GM06990 (cell line): Measurements from ENCODE around the gene SIX2.

ENCODE experiments used
- DNase-seq: peaks from one replicate; pipeline ENCODE4 v3.0.0-alpha.2; 2011; ENCODE audit not compliant: insufficient read length; ENCODE audit errors: extremely low read depth
- H3K27me3 ChIP-seq: replicated peaks from 2 replicates; pipeline ENCODE4 v1.6.0; 2011; ENCODE audit warnings: low read length; ENCODE audit not compliant: control insufficient read depth, insufficient read depth
- H3K36me3 ChIP-seq: 2 replicates; pipeline ENCODE4 v1.5.1; 2011; ENCODE audit warnings: low read length; ENCODE audit not compliant: control insufficient read depth, insufficient read depth
- H3K4me3 ChIP-seq: replicated peaks from 2 replicates; pipeline ENCODE4 v1.5.1; 2011; ENCODE audit warnings: low read depth, mild to moderate bottlenecking, control low read depth, low read length
- TF ChIP-seq, protein P1 (sequence below): IDR thresholded peaks from 2 replicates; pipeline ENCODE4 v1.5.1; 2011; ENCODE audit warnings: low read length, control low read depth, mild to moderate bottlenecking, inconsistent platforms; ENCODE audit not compliant: insufficient read depth, poor library complexity, severe bottlenecking

The SIX2 gene

GRCh38 chr2:45047301-45047700, 38.0 kb upstream of the SIX2 start:
- H3K36me3 ChIP-seq: no peaks in the 10 kb centered on the region
- H3K4me3 ChIP-seq: no peak overlapping the region
- no peaks in the 10 kb centered on the region; the same call in 1 of the 2 replicates for H3K27me3 ChIP-seq
- TF ChIP-seq, protein P1, sequence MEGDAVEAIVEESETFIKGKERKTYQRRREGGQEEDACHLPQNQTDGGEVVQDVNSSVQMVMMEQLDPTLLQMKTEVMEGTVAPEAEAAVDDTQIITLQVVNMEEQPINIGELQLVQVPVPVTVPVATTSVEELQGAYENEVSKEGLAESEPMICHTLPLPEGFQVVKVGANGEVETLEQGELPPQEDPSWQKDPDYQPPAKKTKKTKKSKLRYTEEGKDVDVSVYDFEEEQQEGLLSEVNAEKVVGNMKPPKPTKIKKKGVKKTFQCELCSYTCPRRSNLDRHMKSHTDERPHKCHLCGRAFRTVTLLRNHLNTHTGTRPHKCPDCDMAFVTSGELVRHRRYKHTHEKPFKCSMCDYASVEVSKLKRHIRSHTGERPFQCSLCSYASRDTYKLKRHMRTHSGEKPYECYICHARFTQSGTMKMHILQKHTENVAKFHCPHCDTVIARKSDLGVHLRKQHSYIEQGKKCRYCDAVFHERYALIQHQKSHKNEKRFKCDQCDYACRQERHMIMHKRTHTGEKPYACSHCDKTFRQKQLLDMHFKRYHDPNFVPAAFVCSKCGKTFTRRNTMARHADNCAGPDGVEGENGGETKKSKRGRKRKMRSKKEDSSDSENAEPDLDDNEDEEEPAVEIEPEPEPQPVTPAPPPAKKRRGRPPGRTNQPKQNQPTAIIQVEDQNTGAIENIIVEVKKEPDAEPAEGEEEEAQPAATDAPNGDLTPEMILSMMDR: no peak
- DNase-seq: no peak

GRCh38 chr2:45046786-45047185, 37.5 kb upstream of the SIX2 start:
- Histone ChIP-seq H3K4me3 (no peak overlapping the region), H3K36me3 (no peaks in the 10 kb centered on the region), H3K27me3 (no peaks in the 10 kb centered on the region; the same call in 1 of the 2 replicates)
- no peak for DNase-seq
- TF ChIP-seq, protein P1: no peak

DNA sequence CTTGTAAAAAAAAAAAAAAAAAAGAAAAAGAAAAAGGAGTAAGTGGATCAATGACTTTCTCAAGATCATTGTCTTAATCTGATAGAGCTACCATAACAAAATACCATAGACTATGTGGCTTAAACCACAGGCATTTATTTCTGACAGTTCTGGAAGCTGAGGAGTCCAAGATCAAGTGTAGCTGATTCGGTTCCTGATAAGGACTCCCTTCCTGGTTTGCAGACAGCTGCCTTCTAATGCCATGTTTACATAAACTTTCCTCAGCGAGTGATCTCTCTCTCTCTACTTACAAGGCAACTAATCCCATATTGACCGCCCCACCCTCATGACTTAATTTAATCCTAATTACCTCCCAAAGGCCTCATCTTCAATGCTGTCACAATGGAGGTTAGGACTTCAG, 36.5 kb upstream of the SIX2 start:
- Histone ChIP-seq H3K4me3 (no peak overlapping the region), H3K27me3 (no peaks in the 10 kb centered on the region; the same call in 1 of the 2 replicates), H3K36me3 (no peaks in the 10 kb centered on the region)
- no peak for DNase-seq
- TF ChIP-seq, protein P1: no peak

DNA sequence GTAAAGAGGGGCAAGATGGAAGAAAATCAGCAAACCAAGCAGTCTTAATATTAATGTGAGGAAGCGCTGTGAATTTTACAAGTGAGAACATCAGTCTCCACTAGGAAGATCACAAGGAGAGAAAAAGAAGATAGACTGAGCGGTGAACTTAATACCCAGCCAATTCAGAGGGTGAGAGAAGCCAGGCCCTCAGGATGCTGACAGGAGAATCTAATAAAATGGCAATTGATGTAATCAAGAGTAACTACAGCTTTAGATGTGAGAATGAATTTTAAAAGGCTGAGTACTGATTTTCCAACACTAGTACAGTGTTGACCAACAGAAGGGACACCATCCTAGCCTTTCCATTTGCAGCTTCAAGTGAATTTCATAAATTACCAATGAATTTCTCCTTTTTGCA, 35.7 kb upstream of the SIX2 start:
- H3K36me3 ChIP-seq: no peaks in the 10 kb centered on the region
- no peak overlapping the region for H3K4me3 ChIP-seq
- DNase-seq: no peak
- H3K27me3 ChIP-seq: no peaks in the 10 kb centered on the region; the same call in 1 of the 2 replicates
- TF ChIP-seq, protein P1: no peak

GRCh38 chr2:45043174-45043573, 33.9 kb upstream of the SIX2 start:
- TF ChIP-seq, protein P1: no peak
- DNase-seq: no peak
- H3K4me3 ChIP-seq: no peak overlapping the region
- H3K27me3 ChIP-seq: no peaks in the 10 kb centered on the region; the same call in 1 of the 2 replicates
- H3K36me3 ChIP-seq: no peaks in the 10 kb centered on the region

DNA sequence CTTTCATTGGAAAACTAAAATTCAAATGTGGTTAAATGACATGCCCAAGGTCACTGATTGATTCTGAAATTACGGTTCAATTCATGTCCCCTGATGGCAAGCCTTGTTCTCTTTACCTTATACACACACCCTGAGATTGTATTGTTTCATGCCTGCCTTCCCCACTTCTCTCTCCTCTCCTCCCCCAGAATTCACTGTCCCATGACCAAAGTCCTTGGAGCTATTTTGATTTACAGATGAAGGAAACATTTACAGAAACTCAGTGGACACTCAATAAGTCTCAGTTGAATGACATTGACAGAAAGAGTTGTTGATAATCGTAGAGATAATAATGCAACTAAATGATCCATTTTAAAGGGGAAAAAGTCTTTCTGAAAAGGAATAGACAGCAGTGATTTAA, 33.1 kb upstream of the SIX2 start:
- H3K27me3 ChIP-seq: no peaks in the 10 kb centered on the region; the same call in 1 of the 2 replicates
- TF ChIP-seq, protein P1: no peak
- DNase-seq: no peak

More for the DNA sequence above, 33.1 kb upstream of the SIX2 start:
- H3K36me3 ChIP-seq: no peaks in the 10 kb centered on the region
- no peak overlapping the region for H3K4me3 ChIP-seq
